ENCODE measurements around the gene TMEM123. TPM values are rescaled to one million over a fixed set of nuclear protein-coding genes. Genes with fewer than 3 reads are reported as not detected.

TMEM123 gene
- total and polyA plus RNA-seq, 2 of the 13 experiments (the other 11 are each of a cell fraction or from before 2014, with no cell fraction given), result 365 to 2,761 TPM

DNA sequence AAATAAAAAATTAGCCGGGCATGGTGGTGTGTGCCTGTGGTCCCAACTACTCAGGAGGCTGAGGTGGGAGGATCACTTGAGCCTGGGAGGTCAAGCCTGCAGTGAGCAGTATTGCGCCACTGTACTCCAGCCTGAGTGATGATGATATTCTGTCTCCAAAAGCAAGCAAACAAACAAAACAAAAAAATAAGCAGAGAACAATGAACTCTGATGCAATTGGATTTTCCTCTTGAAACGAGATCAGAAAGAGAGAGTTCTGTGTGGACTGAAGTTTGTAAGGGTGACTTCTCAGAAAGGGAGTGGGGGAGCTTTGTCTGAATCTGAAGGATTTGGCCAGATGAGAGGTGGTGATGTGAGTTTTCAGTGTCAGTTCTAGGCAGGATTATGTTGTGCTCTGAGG is 6.0 kb upstream of the TMEM123 start (continued):
- TF ChIP-seq GLI4 (CRISPR knock-in tag; IDR thresholded peaks at IDR 0.05; ENCODE audit: borderline replicate concordance) (no peak), ATF1 (CRISPR knock-in tag; IDR thresholded peaks at IDR 0.05) (no peak), ZKSCAN8 (CRISPR knock-in tag; IDR thresholded peaks at IDR 0.05; ENCODE audit: borderline replicate concordance) (no peak), GATAD2A (CRISPR knock-in tag; IDR thresholded peaks at IDR 0.05) (peak; percentile 77), HNRNPH1 (optimal IDR thresholded peaks at IDR 0.05; ENCODE audit: low read depth, low read length) (no peak), RBM39 (IDR thresholded peaks at IDR 0.05; ENCODE audit: low read depth, low read length, poor library complexity, severe bottlenecking) (no peak), TRIM24 (CRISPR knock-in tag; IDR thresholded peaks at IDR 0.05) (no peak), CREB1 (IDR thresholded peaks at IDR 0.05) (no peak), CREB1 (CRISPR knock-in tag; IDR thresholded peaks at IDR 0.05) (no peak), SCMH1 (CRISPR knock-in tag; IDR thresholded peaks at IDR 0.05; ENCODE audit: borderline replicate concordance) (no peak), JARID2 (CRISPR knock-in tag; IDR thresholded peaks at IDR 0.05; ENCODE audit: insufficient replicate concordance) (no peak), WIZ (CRISPR knock-in tag; IDR thresholded peaks at IDR 0.05) (no peak)
- TF ChIP-seq, protein P1, sequence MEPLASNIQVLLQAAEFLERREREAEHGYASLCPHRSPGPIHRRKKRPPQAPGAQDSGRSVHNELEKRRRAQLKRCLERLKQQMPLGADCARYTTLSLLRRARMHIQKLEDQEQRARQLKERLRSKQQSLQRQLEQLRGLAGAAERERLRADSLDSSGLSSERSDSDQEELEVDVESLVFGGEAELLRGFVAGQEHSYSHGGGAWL (CRISPR knock-in tag; IDR thresholded peaks at IDR 0.05), result no peak
- TF ChIP-seq, protein P2, sequence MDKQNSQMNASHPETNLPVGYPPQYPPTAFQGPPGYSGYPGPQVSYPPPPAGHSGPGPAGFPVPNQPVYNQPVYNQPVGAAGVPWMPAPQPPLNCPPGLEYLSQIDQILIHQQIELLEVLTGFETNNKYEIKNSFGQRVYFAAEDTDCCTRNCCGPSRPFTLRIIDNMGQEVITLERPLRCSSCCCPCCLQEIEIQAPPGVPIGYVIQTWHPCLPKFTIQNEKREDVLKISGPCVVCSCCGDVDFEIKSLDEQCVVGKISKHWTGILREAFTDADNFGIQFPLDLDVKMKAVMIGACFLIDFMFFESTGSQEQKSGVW (CRISPR knock-in tag; IDR thresholded peaks at IDR 0.05; ENCODE audit: borderline replicate concordance), result no peak
- TF ChIP-seq, protein P3, sequence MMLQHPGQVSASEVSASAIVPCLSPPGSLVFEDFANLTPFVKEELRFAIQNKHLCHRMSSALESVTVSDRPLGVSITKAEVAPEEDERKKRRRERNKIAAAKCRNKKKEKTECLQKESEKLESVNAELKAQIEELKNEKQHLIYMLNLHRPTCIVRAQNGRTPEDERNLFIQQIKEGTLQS (CRISPR knock-in tag; IDR thresholded peaks at IDR 0.05), result no peak
- TF ChIP-seq, protein P4, sequence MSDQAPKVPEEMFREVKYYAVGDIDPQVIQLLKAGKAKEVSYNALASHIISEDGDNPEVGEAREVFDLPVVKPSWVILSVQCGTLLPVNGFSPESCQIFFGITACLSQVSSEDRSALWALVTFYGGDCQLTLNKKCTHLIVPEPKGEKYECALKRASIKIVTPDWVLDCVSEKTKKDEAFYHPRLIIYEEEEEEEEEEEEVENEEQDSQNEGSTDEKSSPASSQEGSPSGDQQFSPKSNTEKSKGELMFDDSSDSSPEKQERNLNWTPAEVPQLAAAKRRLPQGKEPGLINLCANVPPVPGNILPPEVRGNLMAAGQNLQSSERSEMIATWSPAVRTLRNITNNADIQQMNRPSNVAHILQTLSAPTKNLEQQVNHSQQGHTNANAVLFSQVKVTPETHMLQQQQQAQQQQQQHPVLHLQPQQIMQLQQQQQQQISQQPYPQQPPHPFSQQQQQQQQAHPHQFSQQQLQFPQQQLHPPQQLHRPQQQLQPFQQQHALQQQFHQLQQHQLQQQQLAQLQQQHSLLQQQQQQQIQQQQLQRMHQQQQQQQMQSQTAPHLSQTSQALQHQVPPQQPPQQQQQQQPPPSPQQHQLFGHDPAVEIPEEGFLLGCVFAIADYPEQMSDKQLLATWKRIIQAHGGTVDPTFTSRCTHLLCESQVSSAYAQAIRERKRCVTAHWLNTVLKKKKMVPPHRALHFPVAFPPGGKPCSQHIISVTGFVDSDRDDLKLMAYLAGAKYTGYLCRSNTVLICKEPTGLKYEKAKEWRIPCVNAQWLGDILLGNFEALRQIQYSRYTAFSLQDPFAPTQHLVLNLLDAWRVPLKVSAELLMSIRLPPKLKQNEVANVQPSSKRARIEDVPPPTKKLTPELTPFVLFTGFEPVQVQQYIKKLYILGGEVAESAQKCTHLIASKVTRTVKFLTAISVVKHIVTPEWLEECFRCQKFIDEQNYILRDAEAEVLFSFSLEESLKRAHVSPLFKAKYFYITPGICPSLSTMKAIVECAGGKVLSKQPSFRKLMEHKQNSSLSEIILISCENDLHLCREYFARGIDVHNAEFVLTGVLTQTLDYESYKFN (CRISPR knock-in tag; conservative IDR thresholded peaks at IDR 0.05), result no peak
- TF ChIP-seq, protein P5, sequence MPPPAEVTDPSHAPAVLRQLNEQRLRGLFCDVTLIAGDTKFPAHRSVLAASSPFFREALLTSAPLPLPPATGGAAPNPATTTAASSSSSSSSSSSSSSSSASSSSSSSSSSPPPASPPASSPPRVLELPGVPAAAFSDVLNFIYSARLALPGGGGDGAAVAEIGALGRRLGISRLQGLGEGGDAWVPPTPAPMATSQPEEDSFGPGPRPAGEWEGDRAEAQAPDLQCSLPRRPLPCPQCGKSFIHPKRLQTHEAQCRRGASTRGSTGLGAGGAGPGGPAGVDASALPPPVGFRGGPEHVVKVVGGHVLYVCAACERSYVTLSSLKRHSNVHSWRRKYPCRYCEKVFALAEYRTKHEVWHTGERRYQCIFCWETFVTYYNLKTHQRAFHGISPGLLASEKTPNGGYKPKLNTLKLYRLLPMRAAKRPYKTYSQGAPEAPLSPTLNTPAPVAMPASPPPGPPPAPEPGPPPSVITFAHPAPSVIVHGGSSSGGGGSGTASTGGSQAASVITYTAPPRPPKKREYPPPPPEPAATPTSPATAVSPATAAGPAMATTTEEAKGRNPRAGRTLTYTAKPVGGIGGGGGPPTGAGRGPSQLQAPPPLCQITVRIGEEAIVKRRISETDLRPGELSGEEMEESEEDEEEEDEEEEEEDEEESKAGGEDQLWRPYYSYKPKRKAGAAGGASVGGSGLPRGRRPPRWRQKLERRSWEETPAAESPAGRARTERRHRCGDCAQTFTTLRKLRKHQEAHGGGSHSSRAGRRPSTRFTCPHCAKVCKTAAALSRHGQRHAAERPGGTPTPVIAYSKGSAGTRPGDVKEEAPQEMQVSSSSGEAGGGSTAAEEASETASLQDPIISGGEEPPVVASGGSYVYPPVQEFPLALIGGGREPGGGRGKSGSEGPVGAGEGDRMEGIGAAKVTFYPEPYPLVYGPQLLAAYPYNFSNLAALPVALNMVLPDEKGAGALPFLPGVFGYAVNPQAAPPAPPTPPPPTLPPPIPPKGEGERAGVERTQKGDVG (CRISPR knock-in tag; IDR thresholded peaks at IDR 0.05; ENCODE audit: borderline replicate concordance), result no peak
- TF ChIP-seq, protein P6, sequence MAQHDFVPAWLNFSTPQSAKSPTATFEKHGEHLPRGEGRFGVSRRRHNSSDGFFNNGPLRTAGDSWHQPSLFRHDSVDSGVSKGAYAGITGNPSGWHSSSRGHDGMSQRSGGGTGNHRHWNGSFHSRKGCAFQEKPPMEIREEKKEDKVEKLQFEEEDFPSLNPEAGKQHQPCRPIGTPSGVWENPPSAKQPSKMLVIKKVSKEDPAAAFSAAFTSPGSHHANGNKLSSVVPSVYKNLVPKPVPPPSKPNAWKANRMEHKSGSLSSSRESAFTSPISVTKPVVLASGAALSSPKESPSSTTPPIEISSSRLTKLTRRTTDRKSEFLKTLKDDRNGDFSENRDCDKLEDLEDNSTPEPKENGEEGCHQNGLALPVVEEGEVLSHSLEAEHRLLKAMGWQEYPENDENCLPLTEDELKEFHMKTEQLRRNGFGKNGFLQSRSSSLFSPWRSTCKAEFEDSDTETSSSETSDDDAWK (CRISPR knock-in tag; IDR thresholded peaks at IDR 0.05), result no peak
- TF ChIP-seq, protein P7, sequence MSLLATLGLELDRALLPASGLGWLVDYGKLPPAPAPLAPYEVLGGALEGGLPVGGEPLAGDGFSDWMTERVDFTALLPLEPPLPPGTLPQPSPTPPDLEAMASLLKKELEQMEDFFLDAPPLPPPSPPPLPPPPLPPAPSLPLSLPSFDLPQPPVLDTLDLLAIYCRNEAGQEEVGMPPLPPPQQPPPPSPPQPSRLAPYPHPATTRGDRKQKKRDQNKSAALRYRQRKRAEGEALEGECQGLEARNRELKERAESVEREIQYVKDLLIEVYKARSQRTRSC (CRISPR knock-in tag; IDR thresholded peaks at IDR 0.05; ENCODE audit: low read depth), result no peak

Data from HepG2 (cell line).